Kidney epithelial cell (primary cell): Measurements from ENCODE around the gene ARID3A. TPM values are rescaled to one million over a fixed set of nuclear protein-coding genes. Genes with fewer than 3 reads are reported as not detected.

ENCODE experiments used
- DNase-seq: peaks from one replicate; pipeline ENCODE4 v3.0.0-alpha.2; 2010; ENCODE audit warnings: low read depth
- H3K27me3 ChIP-seq: 2 replicates; pipeline ENCODE4 v1.6.0; 2011; ENCODE audit warnings: low read length; ENCODE audit not compliant: control insufficient read depth, insufficient read depth
- H3K36me3 ChIP-seq: 2 replicates; pipeline ENCODE4 v1.5.1; 2011; ENCODE audit warnings: low read length; ENCODE audit not compliant: control insufficient read depth, insufficient read depth
- H3K4me3 ChIP-seq: 2 replicates; pipeline ENCODE4 v1.5.1; 2011; ENCODE audit warnings: low read depth, mild to moderate bottlenecking, control low read depth, low read length
- CTCF ChIP-seq: IDR thresholded peaks from 2 replicates; pipeline ENCODE4 v1.5.1; 2011; ENCODE audit warnings: mild to moderate bottlenecking, moderate library complexity, low read length, control low read depth, inconsistent platforms; ENCODE audit not compliant: insufficient read depth, poor library complexity, severe bottlenecking
- total RNA-seq: library from RNA; depleted of rRNA; stranded (reverse); fragments of >200 nt; gene quantifications from 2 replicates; pipeline ENCODE4 v1.2.3, GENCODE V29; 2015

Gene ARID3A
- total RNA-seq, 1 donor from 2014 or later, result 27.4 TPM

DNA sequence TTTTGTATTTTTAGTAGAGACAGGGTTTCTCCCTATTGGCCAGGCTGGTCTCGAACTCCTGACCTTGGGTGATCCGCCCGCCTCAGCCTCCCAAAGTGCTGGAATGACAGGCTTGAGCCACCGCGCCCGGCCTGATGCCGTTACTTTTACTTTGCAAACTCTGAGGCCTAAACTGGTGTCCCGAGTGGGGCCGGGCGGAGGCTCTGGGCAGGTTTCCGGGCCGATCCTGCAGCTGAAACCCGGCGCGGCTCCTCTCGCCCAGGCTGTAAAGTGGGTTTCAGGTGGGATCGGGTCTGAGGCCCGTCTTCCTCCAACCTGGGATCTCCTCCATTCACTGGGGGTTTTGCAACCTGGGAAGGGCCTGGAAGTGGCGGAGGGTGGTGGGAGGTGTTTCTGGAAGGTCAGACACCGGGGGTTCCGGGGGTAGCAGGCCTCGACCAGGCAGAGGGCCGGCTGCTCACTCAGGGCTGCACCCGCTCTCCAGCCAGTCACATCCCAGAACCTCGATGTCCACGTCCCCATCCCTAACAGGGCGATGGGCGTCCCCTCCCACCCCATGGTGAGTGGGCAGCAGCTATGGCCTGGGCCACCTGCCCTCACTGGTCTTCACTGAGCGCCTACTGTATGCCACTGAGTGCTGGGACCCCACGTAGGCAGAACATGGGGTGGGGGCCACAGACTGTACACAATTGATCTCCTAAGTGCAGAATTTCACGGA is 37.0 kb downstream of the ARID3A start:
- no peak overlapping the region for H3K4me3 ChIP-seq
- DNase-seq, result no peak
- no peaks in the 10 kb centered on the region for H3K36me3 ChIP-seq

DNA sequence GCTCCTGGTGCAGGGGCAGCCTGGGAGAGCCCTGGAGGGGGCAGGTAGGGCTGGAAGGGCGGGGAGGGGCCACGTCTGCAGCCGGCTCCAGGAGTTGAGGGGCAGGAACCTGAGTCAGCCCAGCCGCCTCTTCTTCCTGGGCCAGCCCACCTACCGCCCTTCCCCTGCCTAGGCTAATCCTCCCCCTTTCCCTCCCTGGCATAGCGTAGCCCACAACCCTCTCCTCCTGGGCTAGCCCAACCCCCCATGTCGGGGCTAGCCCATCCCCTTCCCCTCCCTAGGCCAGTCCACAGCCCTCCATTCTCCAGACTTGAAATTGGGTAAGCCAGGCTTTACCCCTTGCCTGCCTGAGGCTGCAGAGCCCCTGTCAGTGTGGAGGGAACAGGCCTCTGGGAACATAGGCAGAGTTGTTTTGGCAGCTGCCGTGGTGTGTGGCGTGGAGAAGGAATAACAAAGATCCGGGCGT is 37.7 kb downstream of the ARID3A start:
- no peaks in the 10 kb centered on the region for H3K36me3 ChIP-seq
- no peak overlapping the region for H3K4me3 ChIP-seq
- no peak for TF ChIP-seq CTCF
- DNase-seq, result no peak
- no peaks in the 10 kb centered on the region for H3K27me3 ChIP-seq

More for the DNA sequence above, 37.0 kb downstream of the ARID3A start:
- no peak for TF ChIP-seq CTCF
- H3K27me3 ChIP-seq, result no peaks in the 10 kb centered on the region

DNA sequence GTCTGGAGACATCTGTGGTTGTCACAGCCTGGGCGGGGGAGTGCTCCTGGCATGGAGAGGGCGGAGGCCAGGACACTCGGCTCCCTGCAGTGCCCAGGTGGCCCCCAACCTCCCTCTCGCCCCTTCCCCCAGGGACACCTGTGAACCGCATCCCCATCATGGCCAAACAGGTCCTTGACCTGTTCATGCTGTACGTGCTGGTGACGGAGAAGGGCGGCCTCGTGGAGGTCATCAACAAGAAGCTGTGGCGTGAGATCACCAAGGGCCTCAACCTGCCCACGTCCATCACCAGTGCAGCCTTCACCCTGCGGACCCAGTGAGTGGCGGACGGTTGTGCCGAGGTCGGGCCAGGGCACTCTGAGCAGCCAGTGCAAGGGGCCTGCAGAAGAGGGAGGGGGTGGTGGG is 38.3 kb downstream of the ARID3A start:
- Histone ChIP-seq H3K27me3 (no peaks in the 10 kb centered on the region), H3K4me3 (no peak overlapping the region), H3K36me3 (no peaks in the 10 kb centered on the region)
- no peak for TF ChIP-seq CTCF
- DNase-seq, result no peak

GRCh38 chr19:964761-965694 is 39.2 kb downstream of the ARID3A start:
- H3K4me3 ChIP-seq, result no peak overlapping the region
- H3K36me3 ChIP-seq, result no peaks in the 10 kb centered on the region
- TF ChIP-seq CTCF, result no peak
- H3K27me3 ChIP-seq, result no peaks in the 10 kb centered on the region
- no peak for DNase-seq

GRCh38 chr19:966485-967088 is 40.8 kb downstream of the ARID3A start:
- no peak for DNase-seq
- Histone ChIP-seq H3K4me3 (no peak overlapping the region), H3K36me3 (peaks cover 3% of the 10 kb centered on the region), H3K27me3 (no peaks in the 10 kb centered on the region)
- TF ChIP-seq CTCF, result no peak
